CD4-positive, alpha-beta T cell treated with Interleukin-2 at 100 ng/mL for 4 hours (primary cell): ENCODE results near the gene ARHGEF26.

Source experiments
- DNase-seq: peaks from one replicate; pipeline ENCODE4 v3.0.0-alpha.2; 2020; ENCODE audit warnings: low spot score

ARHGEF26 gene

DNA sequence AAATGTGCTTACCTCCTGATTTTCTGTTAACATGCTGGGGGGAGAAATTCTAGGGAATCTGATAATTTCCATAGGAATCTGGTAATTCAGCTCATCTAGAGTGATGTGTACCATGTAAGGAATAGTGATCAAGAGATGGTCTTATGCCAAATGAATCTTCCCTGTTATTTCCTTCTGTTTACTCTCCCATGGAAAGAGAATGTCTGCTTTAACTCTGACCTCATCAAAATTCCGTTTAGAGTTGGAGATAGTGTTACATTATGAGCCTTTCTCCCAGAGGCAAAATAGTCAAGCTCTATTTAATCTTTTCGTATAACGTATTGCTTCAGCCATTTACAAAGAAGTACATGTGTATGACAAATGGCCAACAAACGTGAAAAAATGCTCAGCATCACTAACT lies 76.6 kb downstream of the ARHGEF26 start:
- no peak for DNase-seq

DNA sequence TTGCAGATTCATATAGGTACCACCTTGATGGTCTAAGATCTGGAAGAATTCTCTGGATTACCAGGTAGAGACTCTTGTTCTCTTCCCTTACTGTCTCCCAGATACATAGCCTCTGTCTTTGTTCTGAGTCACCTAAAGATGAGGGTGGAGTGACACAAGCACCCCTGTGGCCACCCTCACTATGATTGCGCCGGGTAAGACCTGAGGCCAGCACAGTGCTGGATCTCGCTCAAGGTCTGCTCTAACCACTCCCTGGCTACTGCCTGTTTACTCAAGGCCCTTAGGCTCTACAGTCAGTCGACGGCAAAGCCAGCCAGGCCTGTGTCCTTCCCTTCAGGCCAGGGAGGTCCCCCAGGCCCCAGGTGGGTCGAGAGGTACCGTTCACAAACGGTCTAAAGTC lies 88.3 kb downstream of the ARHGEF26 start:
- DNase-seq: no peak

DNA sequence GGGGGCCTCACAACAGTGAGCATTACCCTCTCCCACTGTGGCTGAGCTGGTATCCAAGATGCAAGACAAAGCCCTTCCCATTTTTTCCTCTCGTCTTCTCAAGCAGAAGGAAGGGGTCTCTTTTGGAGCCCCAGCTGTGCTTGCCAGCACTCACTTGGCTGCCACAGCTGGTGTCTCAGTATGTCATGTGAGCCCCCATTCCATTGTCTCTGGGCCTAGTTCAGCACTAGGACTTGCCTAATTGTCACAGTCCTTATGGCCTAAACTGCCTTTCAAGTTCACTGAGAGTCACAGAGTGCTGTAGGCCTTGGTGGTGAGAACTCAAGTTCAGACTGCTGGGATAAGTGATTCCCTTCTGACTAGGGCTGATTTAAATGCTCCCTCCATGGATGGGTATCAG lies 89.8 kb downstream of the ARHGEF26 start:
- no peak for DNase-seq

DNA sequence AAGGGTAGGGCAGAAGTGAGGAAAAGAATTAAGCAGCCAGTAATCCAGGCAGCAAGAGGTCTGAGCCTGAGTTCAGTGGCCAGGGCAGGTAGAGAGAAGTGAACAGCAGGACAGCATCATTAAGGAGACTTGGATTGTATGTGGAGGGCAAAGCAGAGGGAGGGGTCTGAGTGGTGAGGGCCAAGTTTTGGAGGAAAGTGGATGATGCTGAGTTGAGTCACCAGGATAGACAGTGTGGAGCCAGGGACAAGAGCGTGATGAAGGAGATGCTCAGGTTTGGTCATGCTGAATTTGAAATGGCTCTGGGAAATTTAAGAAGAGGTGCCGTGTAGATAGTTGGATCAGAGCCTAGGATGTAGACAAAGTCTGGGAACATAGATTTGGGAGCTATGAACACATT lies 93.1 kb downstream of the ARHGEF26 start:
- no peak for DNase-seq

DNA sequence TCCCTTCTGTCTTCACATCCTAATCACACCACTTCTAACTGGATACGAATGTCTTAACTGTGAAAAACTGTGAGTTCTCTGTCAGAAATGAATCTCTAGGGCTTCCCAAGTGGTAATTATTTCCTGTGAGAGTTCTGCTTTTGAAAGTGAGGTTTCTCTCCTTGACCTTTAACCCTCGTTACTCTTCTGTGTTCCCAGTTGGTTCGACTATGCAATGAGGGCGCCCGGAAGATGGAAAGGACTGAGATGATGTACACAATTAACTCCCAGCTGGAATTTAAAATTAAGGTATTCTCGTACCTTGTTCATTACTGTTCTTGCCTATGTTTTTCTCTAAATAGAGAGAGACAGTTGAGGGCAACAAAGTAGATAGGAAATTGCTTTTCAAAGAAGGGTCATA lies 96.5 kb downstream of the ARHGEF26 start:
- DNase-seq: no peak

DNA sequence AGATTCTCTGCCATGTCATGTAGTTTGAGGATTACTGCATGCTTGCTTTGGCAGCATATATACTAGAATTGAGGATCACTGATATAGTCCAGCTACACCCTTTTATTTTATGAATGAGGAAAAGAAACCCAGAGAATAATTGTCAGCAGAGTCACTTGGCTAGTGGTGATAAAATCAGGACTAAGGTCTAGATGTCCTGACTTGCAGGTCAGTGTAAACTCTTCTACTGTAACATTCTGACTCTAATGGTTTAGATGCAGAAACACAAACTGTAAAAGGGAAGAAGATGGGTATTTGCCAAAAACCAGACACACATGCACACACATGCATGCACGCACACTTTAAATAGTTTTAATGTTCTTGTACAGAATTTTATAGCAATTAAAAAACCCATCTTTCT lies 97.5 kb downstream of the ARHGEF26 start:
- DNase-seq: no peak

DNA sequence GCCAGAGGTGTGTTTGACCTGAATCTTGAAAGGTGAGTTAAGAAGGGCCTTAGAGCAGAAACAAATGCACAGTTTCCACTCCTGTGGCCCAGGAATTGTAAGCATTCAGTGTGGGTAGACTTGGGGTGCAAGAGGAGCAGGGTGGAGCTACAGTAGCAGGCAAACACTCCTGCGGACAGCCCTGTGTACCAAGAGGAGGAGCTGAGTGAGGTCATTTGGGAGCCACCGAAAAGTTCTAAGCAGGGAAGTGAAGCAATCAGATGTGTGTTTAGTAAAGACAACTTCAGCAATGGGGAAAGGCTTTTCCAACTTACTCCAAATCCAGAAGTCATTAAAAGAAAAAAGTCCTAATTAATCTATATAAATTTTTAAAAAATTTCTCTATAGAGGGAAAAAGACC lies 99.3 kb downstream of the ARHGEF26 start:
- DNase-seq: no peak

DNA sequence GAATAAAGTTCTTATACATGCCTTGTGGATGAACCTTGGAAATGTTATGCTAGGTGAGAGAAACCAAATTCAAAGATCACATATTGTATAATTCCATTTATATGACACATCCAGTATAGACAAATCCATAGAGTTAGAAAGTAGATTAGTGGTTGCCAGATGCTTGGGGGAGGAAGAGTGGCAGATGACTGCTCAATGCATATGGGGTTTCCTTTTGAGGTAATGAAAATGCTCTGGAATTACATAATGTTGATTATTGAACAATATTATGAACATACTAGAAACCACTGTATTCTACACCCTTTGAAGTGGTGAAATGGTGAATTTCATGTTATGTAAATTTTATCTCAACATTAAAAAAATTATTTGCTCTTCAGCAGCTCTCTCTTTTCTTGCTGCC lies 102.3 kb downstream of the ARHGEF26 start:
- DNase-seq: no peak

DNA sequence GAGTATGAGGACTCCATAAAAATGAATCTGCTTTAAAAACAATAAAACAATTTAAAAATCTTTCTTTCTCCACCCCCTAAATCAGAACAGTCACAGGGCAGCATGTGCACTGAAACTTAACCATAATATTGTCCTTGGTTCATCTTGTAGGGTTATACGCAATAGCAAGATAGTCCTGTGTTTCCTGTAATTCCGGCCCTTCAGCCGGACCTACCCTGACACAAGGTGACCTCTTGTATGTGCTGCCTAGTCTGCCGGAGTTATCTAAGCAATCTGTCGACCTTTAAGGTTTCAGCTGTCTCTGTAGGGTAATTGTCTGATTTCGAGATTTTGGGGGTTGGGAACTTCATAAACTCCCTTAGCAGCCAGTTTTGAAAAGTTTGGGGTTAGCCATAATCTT lies 103.2 kb downstream of the ARHGEF26 start:
- DNase-seq: no peak

DNA sequence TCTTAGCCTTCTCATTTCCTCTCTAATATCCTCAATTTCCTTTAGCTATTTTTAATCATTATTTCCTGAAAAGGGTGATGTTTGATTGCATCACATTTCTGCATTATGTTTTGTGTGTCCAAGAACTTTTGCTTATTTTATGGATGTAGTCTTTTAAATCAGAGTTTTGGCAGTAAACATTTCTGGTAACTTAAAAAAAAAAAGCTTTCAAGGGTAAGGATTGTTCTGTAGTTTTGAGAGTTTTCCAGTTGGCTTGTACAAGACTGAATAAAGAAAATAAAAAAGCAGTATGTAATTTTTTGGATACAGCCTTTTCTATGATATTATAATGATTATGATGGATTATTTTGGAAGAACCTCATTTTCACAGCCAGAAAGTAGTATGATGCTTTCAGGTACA lies 103.7 kb downstream of the ARHGEF26 start:
- no peak for DNase-seq

DNA sequence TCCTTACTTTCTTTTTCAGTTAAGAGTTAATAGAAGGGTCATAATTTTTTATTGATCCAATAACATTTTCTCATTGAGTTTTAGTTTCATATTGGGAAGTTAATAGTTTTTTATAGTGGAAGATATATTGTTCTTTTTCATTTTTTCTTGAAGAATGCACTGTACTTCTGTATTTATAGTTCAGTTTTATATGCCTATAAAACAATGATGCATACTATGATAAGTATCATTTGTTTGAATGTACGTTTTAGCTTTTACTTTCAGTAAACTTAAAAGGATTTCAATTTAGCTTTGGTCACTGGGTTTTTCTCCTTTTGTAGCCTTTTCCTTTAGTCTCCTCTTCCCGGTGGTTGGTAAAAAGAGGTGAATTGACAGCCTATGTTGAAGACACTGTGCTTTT lies 104.3 kb downstream of the ARHGEF26 start:
- no peak for DNase-seq

DNA sequence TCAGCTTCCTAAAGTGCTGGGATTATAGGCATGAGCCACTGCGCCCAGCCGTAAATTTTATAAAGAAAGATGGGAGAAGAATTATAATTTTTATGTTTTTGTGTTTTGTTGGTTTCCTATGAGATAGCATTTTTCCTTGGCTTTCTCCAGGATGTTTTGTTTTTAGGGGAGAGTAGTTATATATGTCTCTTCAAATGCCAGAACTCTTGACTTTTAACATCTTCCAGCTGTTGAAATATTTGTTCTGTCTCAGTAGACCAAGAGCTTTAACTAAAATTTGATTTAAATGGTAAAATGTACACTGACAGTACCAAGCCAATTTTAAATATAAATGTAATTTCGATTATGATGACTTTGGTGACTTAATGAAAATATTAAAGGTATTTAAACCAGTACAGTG lies 106.3 kb downstream of the ARHGEF26 start:
- no peak for DNase-seq

DNA sequence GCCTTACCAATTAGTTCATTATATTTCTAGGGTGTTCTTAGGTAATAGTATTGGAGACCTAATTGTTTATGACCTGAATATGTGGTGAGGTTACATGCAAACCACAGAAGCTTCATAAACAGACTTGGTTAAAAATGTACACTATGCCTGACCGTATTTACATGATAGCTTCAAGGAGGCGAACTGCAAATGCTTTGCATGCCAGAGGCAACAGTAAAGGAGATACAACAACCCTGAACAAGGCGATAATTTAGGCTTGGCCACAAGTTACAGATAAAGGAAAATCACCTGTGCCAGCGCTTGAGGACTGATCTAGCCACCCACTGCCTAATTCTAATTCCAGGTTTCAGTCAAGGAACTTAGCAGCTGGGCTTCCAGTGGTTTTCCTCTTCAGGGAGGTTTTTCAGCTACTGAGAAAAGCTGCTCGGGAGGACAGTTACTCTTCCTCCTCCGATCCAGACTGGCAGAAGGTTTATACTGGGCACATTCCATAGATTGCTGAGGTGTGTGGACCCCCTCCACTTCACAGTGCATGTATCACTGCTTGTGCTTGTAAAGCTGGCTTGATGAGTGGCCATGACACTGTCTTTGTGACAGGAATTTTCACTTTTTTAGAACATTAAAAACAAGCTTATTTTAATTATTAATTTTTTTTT lies 107.5 kb downstream of the ARHGEF26 start:
- DNase-seq: no peak

DNA sequence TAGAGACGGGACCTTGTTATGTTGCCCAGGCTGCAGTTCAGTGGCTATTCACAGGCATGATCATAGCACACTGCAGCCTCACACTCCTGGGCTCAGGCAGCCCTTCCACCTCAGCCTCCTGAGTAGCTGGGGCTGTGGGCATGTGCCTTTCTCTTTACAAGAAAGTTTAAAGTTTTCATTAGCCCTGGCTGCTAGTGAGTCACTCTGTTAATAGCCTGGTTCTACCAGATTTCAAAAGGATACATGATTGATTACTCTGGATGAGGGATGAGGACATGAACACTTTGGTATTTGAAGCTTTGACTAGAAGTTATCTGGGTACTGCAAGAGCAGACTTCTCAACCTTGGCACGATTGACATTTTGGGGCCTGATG lies 108.0 kb downstream of the ARHGEF26 start:
- DNase-seq: no peak

DNA sequence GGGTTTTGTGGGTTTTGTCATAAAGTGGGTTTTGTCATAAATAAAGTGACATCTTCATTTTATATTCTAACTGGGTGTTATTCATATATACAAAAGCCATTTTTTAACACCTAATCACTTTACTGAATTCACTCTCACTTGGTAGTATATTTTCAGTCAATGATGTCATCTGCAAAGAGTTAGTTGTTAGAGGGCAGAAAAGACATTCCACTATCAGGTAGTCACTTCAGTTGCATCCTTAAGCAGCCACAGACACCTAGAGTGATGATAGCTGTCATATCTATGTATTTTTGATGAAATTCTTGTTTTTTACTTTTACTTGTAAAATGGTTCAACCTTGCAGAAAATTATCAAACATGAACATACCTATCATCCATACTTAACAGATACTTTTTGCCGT lies 114.1 kb downstream of the ARHGEF26 start:
- DNase-seq: no peak

DNA sequence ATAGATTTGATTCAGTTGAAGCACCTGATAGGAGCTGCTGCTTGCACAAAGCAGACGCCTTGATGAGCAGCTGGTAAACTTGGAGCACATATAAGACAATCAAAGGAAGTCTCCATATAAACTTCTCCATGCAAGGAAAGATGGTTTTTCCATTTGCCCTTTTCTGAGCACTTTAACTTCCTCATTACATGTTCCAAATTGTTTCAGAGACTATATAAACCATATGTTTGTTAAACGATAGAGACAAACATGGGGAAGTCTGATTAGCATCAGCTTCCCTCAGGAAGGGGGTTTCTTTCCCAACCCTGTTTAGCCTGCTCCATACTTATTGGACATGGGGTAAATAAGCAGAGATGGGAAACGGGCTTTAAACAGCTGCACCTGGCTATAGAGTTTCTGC lies 115.1 kb downstream of the ARHGEF26 start:
- no peak for DNase-seq

DNA sequence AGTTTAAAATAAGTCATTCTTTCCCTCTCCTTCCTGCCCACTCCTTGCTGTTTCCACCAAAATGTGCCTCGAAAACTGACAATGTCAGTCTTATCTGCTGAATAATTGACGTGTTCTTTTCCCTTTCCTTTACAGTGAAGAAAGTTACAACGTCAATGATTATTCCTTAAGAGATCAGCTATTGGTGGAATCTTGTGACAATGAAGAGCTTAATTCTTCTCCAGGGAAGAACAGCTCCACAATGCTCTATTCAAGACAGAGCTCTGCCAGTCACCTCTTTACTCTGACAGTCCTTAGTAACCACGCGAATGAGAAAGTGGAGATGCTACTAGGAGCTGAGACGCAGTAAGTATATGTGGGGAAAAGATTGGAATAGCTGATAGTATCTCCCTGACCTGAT lies 119.0 kb downstream of the ARHGEF26 start:
- no peak for DNase-seq

DNA sequence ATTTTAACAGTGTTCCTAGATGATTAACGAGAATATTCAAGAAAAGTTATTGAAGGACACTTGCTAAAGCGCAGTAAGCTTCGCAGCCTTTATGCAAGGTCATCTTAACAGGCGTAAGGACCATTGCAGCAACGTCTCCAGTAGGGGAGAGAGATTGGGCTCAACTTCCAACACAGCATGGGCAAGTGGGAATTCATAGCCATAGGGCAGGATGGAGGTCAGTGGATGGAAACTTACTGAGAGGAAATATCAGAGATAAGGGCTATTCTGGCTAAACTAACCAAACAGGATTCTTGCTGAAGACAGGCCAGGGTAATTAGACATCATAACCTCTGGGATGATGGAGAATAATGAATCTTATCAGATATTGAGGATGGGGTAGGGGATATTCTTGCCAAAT lies 120.3 kb downstream of the ARHGEF26 start:
- no peak for DNase-seq

DNA sequence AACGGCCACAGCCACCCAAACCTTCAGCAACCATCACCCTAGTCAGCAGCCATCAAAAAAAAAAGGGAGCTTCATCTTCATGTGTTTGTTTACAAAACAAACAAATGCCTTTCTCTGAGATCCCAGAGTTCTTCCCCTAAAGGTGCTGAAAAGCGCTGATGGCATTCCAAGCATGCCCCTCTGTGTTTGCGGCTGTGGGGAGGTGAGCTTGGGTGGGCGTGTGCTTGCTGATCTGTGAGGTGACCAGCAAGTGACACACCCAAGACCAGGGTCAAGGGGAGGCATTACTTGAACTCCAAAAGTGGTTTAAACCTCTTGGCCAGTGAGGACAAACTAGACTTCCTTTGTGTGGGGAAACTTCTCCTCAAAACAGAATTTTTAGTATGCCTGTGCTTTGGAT lies 121.6 kb downstream of the ARHGEF26 start:
- no peak for DNase-seq

DNA sequence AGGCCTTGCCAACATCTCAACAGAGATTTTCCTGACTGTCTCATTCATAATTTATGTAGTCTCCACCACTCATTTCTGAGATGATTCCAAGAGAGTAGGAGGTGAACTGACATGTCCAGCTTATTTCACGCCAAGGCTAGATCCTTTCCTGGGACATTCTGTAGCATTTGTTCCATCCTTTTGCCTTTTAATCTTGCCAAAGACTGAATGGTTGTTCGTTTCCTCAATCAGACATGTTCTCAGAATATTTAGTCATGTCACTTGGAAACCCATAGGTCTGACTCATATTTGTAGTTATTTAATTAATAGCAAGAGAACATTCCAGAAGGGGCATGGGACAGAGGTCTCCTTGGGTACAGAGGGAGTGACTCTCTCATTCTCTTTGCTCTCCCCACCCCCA lies 122.2 kb downstream of the ARHGEF26 start:
- DNase-seq: no peak

DNA sequence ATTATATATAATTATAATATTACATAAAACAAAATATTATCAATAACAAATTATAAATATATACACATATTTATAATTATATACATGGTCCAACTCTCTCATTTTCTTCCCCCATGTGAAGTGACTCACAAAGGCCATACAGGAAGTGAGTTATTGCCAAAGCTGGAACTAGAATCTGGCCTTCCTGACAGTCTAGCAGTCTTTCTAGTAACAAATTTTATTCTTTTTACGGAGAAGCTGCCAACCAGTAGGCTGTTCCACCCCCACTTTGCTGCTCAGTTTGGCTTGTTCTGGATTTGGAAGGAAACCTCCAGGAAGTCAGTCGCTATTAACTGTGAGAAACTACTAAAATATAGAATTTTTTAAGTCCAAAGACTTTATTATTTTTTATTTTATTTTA lies 123.5 kb downstream of the ARHGEF26 start:
- DNase-seq: no peak

DNA sequence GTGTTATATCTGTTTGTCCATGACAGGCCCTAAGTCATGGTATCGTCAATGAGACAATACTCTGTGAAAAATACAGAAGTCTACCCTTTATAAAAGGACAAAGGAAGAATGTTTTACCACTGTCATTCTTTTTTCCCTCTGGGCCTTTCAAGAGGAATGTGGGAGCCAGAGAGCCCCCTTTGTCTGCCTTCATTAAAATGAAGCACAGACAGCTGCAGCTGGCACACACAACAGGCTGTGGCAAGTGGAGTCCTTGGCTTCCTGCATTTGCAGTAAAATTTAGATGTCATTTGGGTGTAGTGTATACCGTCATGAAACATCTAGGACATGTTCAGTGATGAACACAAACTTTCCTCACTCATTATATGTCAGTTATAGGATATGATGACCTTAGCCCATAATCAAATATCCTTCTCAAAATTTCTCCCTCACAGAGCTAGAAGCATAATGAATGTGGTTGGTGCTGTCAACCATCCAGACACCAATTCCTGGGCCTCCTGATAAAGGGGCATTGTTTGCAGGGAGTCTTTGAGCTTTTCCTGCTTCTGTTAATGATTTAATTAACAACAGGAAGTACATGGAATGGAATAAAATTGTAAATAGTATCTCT lies 126.7 kb downstream of the ARHGEF26 start:
- DNase-seq: no peak

DNA sequence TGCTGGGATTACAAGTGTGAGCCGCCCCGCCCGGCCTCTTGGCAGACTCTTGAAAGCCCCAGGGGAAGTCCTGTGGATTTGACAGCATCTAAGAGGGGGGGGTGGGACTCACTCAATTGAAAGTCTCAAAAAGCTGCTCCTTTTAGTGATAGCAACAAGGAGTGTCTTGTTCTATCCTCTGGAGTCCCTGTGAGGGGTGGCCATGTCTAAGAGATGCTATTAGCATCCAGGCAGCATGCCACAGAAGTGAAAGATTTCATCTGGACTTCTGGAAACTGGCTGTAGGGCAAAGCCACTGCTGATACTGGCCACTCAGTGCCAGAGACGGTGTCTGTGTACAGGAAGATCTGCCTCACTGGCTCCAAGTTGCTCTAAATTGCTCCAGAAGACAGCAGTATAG lies 129.1 kb downstream of the ARHGEF26 start:
- DNase-seq: no peak

DNA sequence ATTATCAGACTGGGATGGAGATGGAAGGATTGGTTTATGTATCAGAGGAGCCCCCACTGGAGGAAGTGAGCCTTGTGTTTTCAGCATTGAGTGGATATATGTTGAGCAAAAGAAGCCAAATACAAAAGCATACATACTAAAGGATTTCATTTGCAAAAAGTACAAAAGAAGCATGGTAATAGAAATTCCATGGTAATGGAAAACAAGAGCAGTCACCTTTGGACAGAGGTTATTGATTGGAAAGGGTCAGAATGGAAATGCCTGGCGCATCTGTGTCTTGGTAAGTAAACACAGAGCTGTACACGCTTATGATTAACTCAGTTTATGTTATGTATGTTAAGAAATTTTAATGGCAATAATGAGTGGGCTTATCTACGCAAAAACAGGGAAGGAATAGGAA lies 130.4 kb downstream of the ARHGEF26 start:
- DNase-seq: no peak
